Testis (tissue), 2 donors: ENCODE measurements around the gene MAGI2.

Experiments used
- POLR2A ChIP-seq: fragments of 450-650 bp; IDR thresholded peaks from one replicate; pipeline ENCODE4 v1.6.1; 2017; ENCODE audit warnings: antibody characterized with exemption, mild to moderate bottlenecking, moderate library complexity
- TF ChIP-seq, protein P1 (sequence below), 3 experiments: fragments of 450-650 bp in 2 of 3; fragments of 200-600 bp in 1 of 3; sonication (generic) in 1 of 3; IDR thresholded peaks; one replicate each; pipeline ENCODE4 v1.5.1; 2016 to 2019; ENCODE audit warnings: antibody characterized with exemption in 3 of 3, mild to moderate bottlenecking in 2 of 3, moderate library complexity in 1 of 3

DNA sequence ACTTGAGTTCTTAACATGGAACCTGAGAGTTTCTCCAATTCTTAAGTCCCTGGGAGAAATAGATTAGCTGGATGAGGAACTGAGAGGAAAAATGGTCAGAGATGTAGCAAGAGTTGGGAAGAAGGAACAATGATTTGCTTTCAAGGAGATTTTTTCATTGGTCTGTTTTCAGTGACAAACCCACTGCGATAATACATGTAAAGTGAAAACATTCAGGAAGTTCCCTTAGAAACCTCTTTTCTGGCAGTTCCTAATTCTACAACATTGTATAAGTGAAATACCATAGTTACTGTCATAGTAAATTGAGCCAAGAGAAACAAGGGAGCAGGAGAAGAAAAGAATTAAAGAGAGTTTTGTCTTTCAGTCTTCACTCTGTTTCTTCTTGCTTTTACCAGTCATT is 12.1 kb upstream of the MAGI2 start:
- TF ChIP-seq, protein P1, sequence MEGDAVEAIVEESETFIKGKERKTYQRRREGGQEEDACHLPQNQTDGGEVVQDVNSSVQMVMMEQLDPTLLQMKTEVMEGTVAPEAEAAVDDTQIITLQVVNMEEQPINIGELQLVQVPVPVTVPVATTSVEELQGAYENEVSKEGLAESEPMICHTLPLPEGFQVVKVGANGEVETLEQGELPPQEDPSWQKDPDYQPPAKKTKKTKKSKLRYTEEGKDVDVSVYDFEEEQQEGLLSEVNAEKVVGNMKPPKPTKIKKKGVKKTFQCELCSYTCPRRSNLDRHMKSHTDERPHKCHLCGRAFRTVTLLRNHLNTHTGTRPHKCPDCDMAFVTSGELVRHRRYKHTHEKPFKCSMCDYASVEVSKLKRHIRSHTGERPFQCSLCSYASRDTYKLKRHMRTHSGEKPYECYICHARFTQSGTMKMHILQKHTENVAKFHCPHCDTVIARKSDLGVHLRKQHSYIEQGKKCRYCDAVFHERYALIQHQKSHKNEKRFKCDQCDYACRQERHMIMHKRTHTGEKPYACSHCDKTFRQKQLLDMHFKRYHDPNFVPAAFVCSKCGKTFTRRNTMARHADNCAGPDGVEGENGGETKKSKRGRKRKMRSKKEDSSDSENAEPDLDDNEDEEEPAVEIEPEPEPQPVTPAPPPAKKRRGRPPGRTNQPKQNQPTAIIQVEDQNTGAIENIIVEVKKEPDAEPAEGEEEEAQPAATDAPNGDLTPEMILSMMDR (IDR thresholded peaks at IDR 0.05), result no peak
- no peak for TF ChIP-seq POLR2A
